Measurements from ENCODE around the gene SYT7.

The SYT7 gene

DNA sequence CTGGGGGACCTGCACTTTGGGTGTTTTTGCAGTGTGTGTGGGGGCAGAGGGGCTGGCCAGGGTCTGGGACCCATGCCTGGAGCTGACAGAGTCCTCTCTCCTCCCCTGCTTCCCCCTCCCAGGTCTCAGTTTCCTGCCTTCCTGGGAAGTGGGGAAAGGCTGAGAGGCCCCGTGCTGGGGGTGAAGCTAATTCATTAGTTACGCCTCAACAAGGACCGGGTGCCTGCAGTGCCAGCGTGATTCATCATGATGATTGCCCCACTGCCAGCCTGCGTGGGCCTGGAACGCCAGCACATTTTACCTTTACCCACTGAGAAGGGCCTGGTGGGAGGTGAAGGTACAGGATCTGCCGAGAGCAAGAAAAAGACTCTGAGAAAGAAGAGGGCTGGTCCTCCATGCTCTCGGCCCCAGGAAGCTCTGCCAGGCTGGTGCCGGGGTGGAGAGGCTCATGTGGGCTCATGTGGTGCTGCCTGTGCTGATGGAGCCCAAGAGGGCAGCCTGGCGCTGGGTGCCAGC is 75.2 kb downstream of the SYT7 start:
- Mint-ChIP-seq H3K9me3 (no peaks in the 10 kb centered on the region), H3K27ac (no peak overlapping the region), H3K36me3 (ENCODE audit: low read depth) (no peaks in the 10 kb centered on the region), H3K4me1 (ENCODE audit: low read depth) (peaks cover 10% of the 10 kb centered on the region), H3K4me3 (no peak overlapping the region), H3K27me3 (peaks cover 51% of the 10 kb centered on the region)
- DNase-seq: no peak

DNA sequence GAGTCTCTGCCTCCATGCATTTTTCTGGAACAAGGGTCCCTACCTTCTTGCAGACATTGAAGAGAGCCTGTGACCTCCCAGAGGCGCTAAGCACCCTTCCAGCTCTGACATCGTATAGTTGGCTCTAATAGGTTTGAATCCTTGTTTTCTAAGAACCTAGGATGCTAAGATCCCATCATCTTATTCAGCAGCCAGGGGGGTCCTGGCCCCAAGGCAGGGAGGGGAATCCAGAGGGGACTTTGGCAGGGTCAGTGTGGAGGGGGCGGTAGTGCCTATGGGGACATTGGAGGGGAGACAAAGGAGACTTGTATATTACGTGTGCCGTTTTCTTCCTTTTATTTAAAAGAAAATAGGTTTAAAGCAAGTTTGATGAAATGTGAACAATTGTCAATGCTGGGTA is 75.8 kb downstream of the SYT7 start:
- no peaks in the 10 kb centered on the region for H3K36me3 Mint-ChIP-seq (ENCODE audit: low read depth)
- no peak overlapping the region for H3K4me3 Mint-ChIP-seq
- DNase-seq: no peak
- H3K4me1 Mint-ChIP-seq (ENCODE audit: low read depth): peaks cover 10% of the 10 kb centered on the region
- H3K9me3 Mint-ChIP-seq: no peaks in the 10 kb centered on the region
- peaks cover 45% of the 10 kb centered on the region for H3K27me3 Mint-ChIP-seq
- H3K27ac Mint-ChIP-seq: no peak overlapping the region

DNA sequence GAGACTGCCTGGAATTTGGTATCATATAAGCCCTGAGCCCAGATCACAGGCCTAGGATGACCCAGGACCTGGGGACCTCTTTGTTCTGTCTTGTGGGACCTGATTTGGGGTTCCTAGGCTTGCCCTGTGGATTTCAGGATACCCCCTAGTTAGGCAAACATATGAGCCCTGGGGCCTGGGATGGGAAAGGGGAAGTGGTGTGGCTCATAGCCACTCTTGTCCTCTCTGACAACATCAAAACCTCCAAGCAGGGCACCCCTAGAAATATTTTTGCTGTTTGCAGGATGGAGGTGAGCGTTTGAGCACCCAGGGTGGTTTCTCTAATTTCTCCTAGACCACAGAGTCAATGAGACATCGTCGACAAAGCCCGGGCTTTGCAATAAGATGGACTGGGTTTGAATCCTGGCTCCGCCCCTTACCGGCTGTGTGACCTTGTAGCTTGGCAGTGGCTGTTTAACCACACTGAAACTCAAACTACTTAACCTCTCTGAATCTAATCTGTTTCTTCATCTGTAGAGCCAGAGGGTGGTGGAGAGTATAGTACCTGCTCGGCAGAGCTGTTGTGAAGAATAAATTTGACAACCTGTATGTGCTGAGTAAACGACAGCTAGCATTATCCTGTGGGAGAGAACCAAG is 77.6 kb downstream of the SYT7 start:
- Mint-ChIP-seq H3K27ac (no peak overlapping the region), H3K9me3 (no peaks in the 10 kb centered on the region), H3K4me3 (no peak overlapping the region), H3K27me3 (peaks cover 36% of the 10 kb centered on the region), H3K36me3 (ENCODE audit: low read depth) (no peaks in the 10 kb centered on the region), H3K4me1 (ENCODE audit: low read depth) (peaks cover 6% of the 10 kb centered on the region)
- DNase-seq: no peak

DNA sequence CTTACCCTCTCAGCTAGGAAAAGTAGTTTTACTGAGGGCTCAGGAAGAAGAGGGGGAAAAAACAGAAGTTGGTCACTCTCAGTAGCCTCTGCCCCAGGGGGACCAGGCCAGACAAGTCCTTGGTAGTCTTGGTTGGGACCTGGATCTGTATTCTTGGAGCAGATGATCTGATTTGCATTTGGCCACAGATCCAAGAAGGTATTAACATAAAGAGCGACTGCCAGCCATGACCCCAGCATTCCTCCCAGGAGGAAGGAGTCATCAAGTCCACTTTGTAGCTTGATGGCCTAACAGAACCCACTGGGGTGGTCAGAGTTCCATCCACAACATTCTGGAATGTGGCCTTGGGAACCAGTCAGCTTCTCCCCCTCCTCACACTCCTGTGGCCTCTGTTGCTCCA is 78.4 kb downstream of the SYT7 start:
- Mint-ChIP-seq H3K27me3 (peaks cover 29% of the 10 kb centered on the region), H3K27ac (no peak overlapping the region), H3K36me3 (ENCODE audit: low read depth) (no peaks in the 10 kb centered on the region), H3K4me1 (ENCODE audit: low read depth) (no peaks in the 10 kb centered on the region), H3K4me3 (no peak overlapping the region), H3K9me3 (no peaks in the 10 kb centered on the region)
- no peak for DNase-seq

DNA sequence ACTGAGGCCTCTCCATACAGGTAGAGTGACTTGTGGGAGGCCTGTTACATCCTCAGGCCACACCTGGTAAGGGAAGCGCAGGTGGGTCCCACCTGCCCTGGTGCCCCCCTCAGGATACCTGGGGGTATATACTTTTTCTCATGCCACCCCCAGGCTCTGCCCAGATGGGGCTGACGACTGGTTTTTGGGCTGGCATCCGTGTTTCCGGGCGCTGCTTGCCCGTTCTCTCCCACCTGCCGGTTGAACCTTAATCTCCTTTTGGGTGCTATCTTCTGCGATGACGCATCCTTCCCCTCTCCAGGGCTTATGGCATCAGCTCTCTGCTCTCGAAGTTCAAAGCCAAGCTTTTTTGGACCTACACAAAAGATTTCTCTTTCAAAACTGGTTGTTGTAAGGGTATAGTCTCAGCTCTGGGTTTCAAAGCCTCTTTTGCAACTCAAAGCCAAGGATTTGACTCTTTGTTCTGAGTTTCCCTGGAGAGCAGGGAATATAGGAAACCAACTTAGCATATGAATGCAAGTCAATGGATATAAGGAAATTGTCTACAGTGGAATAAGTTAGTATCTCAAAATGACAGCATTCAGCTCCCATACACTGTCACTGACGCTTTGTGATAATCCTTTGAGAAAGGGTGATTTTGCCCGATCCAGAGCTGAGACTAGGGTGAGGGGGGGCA is 80.9 kb downstream of the SYT7 start:
- Mint-ChIP-seq H3K36me3 (ENCODE audit: low read depth) (no peaks in the 10 kb centered on the region), H3K4me1 (ENCODE audit: low read depth) (no peaks in the 10 kb centered on the region), H3K9me3 (no peaks in the 10 kb centered on the region), H3K4me3 (no peak overlapping the region), H3K27me3 (peaks cover 6% of the 10 kb centered on the region), H3K27ac (no peak overlapping the region)
- no peak for DNase-seq

DNA sequence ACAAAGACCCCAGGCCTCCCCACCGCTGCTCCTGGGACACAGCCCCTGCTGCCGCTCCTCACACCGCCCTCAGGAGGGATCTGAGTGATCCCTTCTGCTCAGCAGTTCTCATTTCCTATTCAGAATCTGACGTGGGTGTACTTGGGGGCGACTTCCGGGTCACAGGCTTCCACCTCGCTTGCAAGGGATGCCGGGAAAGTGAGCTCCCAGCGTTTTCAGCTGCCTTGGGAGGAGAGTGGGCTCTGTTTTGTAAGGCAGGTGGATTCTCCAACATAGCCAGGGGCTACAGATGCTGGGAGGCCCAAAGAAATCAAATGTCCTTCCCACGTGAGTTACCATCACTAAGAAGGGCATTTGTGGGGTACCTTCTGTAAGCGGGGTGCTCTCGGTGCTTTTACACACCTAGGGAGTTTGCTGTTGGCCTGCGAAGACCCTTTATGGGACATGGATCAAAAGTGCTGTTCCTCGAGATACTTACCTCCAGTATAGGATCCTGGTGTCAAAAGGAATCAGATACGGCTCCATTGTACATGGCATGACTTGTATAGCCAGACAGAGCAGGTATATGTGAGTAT is 82.0 kb downstream of the SYT7 start:
- no peak for DNase-seq
- H3K27me3 Mint-ChIP-seq: peaks cover 2% of the 10 kb centered on the region
- H3K4me1 Mint-ChIP-seq (ENCODE audit: low read depth): no peaks in the 10 kb centered on the region
- H3K27ac Mint-ChIP-seq: no peak overlapping the region
- no peaks in the 10 kb centered on the region for H3K36me3 Mint-ChIP-seq (ENCODE audit: low read depth)
- no peaks in the 10 kb centered on the region for H3K9me3 Mint-ChIP-seq
- H3K4me3 Mint-ChIP-seq: no peak overlapping the region

DNA sequence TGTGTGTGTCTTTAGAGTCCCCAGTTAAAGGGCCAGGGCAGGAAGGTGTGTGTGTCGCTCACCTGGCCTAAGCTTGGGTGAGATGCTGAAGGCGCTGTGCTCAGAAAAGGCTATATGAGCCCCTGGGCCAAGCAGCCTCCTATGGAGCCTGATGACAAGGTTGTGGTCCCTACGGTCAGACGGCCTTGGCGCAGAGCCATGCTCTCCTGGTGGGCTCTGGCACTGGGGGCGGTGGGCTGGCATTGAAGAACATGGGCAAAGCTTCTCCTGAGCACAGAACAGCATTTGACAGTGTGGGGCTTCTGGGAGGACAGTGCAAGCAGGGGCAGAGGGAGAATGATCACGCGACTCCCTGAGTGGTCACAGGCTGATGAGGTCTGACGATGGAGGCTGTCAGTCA is 83.0 kb downstream of the SYT7 start:
- Mint-ChIP-seq H3K4me3 (no peak overlapping the region), H3K27me3 (peaks cover 2% of the 10 kb centered on the region), H3K36me3 (ENCODE audit: low read depth) (no peaks in the 10 kb centered on the region), H3K4me1 (ENCODE audit: low read depth) (no peaks in the 10 kb centered on the region), H3K27ac (no peak overlapping the region), H3K9me3 (no peaks in the 10 kb centered on the region)
- DNase-seq: no peak

DNA sequence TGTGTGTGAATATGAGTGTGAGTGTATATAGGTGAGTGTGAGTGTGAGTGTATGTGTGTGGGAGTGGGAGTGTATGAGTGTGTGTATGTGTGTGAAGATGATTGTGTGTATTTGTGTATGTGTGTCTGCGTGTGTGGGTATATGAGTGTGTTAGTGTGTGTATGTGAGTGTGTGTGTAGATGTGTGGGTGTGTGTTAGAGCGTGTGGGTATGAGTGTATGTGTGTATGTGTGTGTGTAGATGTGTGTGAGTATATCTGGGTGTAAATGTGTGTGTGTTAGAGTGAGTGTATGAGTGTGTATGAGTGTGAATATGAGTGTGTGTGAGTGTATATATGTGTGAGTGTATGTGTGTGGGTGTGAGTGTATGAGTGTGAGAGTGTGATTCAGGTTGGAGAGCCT is 83.4 kb downstream of the SYT7 start:
- no peak overlapping the region for H3K4me3 Mint-ChIP-seq
- H3K9me3 Mint-ChIP-seq: no peaks in the 10 kb centered on the region
- H3K36me3 Mint-ChIP-seq (ENCODE audit: low read depth): no peaks in the 10 kb centered on the region
- H3K27me3 Mint-ChIP-seq: peaks cover 2% of the 10 kb centered on the region
- no peak overlapping the region for H3K27ac Mint-ChIP-seq
- H3K4me1 Mint-ChIP-seq (ENCODE audit: low read depth): no peaks in the 10 kb centered on the region
- DNase-seq: no peak

DNA sequence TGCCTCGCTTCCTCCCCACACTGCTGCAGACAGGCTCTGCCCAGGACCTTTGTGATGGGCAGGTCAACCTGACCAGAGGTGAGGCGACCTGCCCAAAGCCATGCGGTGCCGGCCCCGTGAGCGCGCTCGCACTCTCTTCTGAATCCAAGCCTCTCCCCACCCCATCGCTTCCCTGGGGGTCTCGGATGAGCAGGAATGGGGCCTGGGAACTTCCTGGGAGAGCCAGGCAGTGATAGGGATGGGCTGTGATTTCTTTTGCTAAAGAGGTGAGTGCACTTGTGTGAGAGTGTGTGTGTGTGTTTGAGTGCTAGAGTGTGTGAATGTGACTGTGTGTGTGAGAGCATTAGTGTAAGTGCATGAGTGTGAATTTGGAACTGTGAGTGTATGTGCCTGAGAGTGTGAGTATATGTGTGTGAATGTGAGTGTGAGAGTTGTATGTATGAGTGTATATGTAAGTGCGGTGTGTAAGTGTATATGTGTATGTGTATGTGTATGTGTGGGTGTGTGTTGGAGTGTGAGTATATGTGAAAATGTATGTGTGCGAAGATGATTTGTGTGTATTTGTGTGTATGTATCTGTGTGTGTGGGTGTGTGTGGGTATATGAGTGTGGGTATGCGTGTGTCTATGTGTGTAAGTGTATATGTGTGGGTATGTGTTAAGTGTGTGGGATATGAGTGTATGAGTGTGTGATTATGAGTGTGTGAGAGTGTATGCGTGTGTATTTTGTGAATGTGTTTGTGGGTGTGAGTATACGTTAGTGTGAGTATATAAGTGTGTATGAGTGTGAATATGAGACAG is 84.1 kb downstream of the SYT7 start:
- peaks cover 2% of the 10 kb centered on the region for H3K27me3 Mint-ChIP-seq
- H3K4me1 Mint-ChIP-seq (ENCODE audit: low read depth): no peaks in the 10 kb centered on the region
- no peak overlapping the region for H3K27ac Mint-ChIP-seq
- no peak overlapping the region for H3K4me3 Mint-ChIP-seq
- H3K36me3 Mint-ChIP-seq (ENCODE audit: low read depth): no peaks in the 10 kb centered on the region
- H3K9me3 Mint-ChIP-seq: no peaks in the 10 kb centered on the region
- DNase-seq: no peak

DNA sequence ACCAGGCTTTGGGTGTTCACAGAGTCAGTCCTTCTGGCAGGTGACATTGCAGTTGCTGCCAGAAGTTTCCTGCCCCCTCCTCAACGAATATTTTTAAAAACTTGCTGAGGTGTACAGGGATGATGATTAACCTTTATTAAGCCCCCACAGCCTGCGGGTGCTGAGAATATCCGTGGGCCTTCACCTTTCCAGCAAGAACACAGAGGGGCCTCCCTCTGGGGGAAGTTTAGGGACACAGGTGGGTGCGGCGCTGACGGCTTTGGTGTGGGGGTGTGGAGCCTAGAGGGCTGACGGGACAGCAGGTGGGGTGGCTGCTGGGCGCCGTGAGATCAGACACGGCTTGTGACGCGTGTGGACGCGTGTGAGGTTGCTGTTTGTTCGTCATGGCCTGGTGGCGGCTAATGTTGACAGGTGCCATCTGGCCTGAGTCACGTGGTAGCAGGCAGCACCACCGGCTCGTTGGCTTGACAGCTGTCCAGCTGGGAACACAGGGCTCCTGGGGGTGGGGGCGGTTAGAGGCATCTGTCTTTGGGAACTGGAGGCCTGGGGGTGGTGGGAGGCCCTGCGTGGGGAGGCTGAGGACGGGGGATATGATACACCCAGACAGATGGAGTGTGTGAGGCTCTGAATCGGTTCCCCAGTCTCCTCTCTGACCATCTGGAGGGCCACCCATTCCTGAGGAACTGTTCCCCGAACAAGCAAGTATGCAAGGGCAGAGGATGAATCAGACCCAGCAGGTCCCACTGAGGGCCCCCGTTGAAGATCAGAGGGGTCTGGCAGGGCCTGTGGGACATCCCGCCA is 84.9 kb downstream of the SYT7 start:
- no peaks in the 10 kb centered on the region for H3K36me3 Mint-ChIP-seq (ENCODE audit: low read depth)
- no peak overlapping the region for H3K4me3 Mint-ChIP-seq
- no peak overlapping the region for H3K27ac Mint-ChIP-seq
- H3K4me1 Mint-ChIP-seq (ENCODE audit: low read depth): no peaks in the 10 kb centered on the region
- no peaks in the 10 kb centered on the region for H3K9me3 Mint-ChIP-seq
- no peak for DNase-seq
- H3K27me3 Mint-ChIP-seq: no peaks in the 10 kb centered on the region

DNA sequence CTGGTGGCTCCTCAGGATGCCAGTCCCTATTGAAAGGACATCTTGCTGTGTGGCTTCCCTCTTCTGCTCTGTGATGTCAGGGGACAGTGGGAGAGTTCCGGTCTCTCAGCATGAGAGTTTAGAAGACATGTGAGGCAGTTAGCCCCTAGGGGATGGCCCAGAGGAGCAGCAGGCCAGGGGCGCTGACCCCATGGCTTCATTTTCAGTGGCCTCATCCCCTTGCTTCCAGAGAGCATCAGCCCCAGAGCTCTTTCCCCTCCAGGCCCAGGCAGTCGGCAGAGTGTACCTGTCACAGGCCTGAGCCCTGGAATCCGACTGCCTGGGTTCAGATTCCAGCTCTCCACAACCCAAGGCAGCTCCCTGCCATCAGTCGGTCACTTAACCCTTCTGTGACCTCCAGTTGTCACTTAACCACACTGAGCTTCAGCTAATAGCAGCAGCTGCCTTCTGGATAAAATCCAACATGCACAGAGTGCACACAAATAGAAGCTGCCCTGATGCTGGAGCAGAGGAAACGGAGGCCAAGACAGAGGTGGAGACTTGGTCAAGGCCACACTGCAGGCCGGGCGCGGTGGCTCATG is 86.4 kb downstream of the SYT7 start:
- DNase-seq: no peak
- Mint-ChIP-seq H3K36me3 (ENCODE audit: low read depth) (no peaks in the 10 kb centered on the region), H3K27me3 (no peaks in the 10 kb centered on the region), H3K4me1 (ENCODE audit: low read depth) (no peaks in the 10 kb centered on the region), H3K4me3 (no peak overlapping the region), H3K9me3 (no peaks in the 10 kb centered on the region), H3K27ac (no peak overlapping the region)

DNA sequence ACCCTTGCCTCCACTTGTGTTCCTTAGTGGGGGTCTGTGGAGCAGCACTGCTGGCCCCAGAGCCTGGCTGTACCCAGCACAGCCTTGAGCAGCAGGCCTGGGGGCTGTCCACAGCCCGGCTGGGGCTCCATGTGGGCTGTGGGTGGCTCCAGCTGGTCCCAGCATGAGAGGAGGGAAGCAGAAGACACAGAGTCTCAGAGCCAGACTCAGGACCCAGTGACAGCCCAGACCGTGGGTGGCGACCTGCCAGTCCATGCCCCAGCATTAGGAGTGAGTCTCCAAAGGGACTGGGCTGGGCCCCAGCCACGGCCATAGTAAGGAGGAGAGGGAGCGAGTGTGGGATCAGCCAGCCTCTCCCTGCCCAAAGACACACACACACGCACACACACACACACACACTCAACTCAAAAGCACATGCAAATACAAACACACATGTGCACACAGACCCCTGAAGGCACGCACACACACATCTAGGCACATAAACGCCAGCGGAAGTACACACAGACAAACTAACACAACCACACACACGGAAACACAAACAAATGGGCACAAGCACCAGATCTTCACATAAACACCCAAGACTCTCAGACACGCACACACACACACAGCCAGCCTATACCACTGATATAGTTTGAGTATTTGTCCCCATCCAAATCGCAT is 89.0 kb downstream of the SYT7 start:
- H3K4me3 Mint-ChIP-seq: no peak overlapping the region
- H3K4me1 Mint-ChIP-seq (ENCODE audit: low read depth): no peaks in the 10 kb centered on the region
- no peaks in the 10 kb centered on the region for H3K27me3 Mint-ChIP-seq
- H3K9me3 Mint-ChIP-seq: no peaks in the 10 kb centered on the region
- H3K27ac Mint-ChIP-seq: no peak overlapping the region
- no peak for DNase-seq
- H3K36me3 Mint-ChIP-seq (ENCODE audit: low read depth): no peaks in the 10 kb centered on the region

DNA sequence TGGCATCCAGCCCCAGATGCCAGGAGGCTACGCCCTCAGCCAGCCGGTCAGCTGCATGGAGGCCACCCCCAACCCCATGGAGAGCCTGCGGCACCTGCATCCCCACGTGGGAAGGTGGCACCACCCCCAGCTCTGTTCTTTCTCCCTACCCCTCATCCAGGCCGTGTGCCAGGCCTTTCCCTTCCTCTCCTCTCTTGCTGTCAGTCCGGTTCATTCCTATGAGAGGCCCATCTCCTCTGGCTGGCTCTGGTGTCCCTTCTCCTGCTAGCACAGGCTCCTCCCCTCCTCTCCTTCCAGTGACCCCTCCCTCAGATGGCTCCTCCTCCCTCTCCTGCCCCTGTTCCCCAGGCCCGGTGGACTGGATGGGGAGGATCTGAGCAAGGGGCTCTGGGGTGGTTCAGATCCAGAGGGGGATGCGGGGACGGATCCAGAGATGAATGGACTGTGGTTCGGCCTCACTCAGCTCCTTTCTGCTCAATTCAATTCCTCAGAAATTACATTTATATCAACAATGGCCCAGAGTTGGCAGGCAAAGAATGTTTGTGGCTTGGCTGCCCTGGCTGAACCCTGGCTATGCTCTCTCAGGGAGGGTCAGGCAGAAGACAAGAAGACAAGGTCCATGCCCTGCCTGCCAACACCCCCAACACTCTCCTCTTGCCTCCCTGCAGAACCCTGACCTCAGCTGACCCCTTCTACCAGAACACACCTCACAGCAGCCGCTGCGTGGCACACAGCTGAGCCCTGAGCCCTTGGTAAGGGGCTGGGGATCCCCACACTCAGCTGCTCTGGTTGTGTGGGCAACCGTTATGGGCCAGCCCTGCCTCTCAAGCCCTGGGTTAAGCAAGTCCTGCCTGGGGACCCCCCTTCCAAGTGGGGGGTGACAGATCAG is 90.8 kb downstream of the SYT7 start:
- Mint-ChIP-seq H3K27ac (no peak overlapping the region), H3K9me3 (no peaks in the 10 kb centered on the region), H3K27me3 (no peaks in the 10 kb centered on the region), H3K4me3 (no peak overlapping the region), H3K36me3 (ENCODE audit: low read depth) (no peaks in the 10 kb centered on the region), H3K4me1 (ENCODE audit: low read depth) (no peaks in the 10 kb centered on the region)
- DNase-seq: no peak
